Sigmoid colon (tissue), 7 donors: ENCODE measurements around the gene CYP26B1. TPM values are rescaled to one million over a fixed set of nuclear protein-coding genes. Genes with fewer than 3 reads are reported as not detected.

Source experiments
- DNase-seq: peaks from one replicate; pipeline ENCODE4 v3.0.0-alpha.2; 2019
- H3K27ac ChIP-seq, 4 donors: fragments of 200-600 bp; sonication (generic); one replicate each; pipeline ENCODE4 v1.5.1; 2016 to 2019; ENCODE audit warnings: mild to moderate bottlenecking in 1 of 4
- H3K27me3 ChIP-seq, 3 donors: fragments of 200-600 bp; sonication (generic); one replicate each; pipeline ENCODE4 v1.5.1; 2019; ENCODE audit warnings: mild to moderate bottlenecking in 1 of 3
- H3K36me3 ChIP-seq, 4 donors: fragments of 200-600 bp; sonication (generic); one replicate each; pipeline ENCODE4 v1.5.1; 2016 to 2019
- H3K4me1 ChIP-seq, 4 donors: fragments of 200-600 bp; sonication (generic); one replicate each; pipeline ENCODE4 v1.5.1; 2017 to 2019
- H3K4me3 ChIP-seq, 4 donors: fragments of 200-600 bp; sonication (generic); one replicate each; pipeline ENCODE4 v1.5.1; 2017 to 2019; ENCODE audit warnings: mild to moderate bottlenecking in 2 of 4, moderate library complexity in 1 of 4
- H3K9me3 ChIP-seq, 4 donors: fragments of 200-600 bp in 3 of 4; sonication (generic) in 3 of 4; one replicate each; pipeline versions ENCODE4 v1.5.1 to v1.6.1; 2013 to 2019
- EP300 ChIP-seq, 4 donors: sonication (generic); formaldehyde crosslinking; IDR thresholded peaks; one replicate each; pipeline ENCODE4 v1.6.1; 2017; ENCODE audit warnings: antibody characterized with exemption in 4 of 4
- POLR2A ChIP-seq, 2 donors: fragments of 450-650 bp; IDR thresholded peaks; one replicate each; pipeline ENCODE4 v1.6.1; 2016; ENCODE audit warnings: antibody characterized with exemption in 2 of 2, mild to moderate bottlenecking in 2 of 2, moderate library complexity in 2 of 2
- POLR2AphosphoS5 ChIP-seq, 4 donors: sonication (generic); formaldehyde crosslinking; IDR thresholded peaks; one replicate each; pipeline ENCODE4 v1.6.1; 2017; ENCODE audit warnings: antibody characterized with exemption in 4 of 4
- WGBS, 2 donors: extraction: QIAGEN DNeasy Blood & Tissue Kit; methylation state at CpG; one replicate each; pipeline ENCODE4 v1.1.7; 2013; 5-methylcytosine and 5-hydroxymethylcytosine counted together
- intact Hi-C: fragments of 100-400 bp; cut with DNase I; formaldehyde crosslinking; loops from one replicate; pipeline ENCODE4 v1.15.1; 2023
- polyA plus RNA-seq, 3 donors: library from polyadenylated mRNA; stranded (reverse); fragments of 200-250 nt; gene quantifications; one replicate each; pipeline ENCODE4 v1.2.3, GENCODE V29; 2013
- total RNA-seq, 4 donors: library from RNA; depleted of rRNA; stranded (reverse); fragments of >200 nt; gene quantifications; one replicate each; pipeline ENCODE4 v1.1.0, GENCODE V29; 2016
- TF ChIP-seq, protein P1 (sequence below), 4 experiments: fragments of 450-650 bp in 3 of 4; fragments of 200-600 bp in 1 of 4; IDR thresholded peaks; one replicate each; pipeline ENCODE4 v1.5.1; 2016 to 2019; ENCODE audit warnings: antibody characterized with exemption in 4 of 4, mild to moderate bottlenecking in 3 of 4, moderate library complexity in 2 of 4
- donor health status: healthy with polysubstance abuse.
- donor health status: Bipolar disorder and iron deficiency.
- donor health status: healthy.

The CYP26B1 gene
- total and polyA plus RNA-seq, 7 donors = 0.46 to 5.0 (median 2.5) TPM

DNA sequence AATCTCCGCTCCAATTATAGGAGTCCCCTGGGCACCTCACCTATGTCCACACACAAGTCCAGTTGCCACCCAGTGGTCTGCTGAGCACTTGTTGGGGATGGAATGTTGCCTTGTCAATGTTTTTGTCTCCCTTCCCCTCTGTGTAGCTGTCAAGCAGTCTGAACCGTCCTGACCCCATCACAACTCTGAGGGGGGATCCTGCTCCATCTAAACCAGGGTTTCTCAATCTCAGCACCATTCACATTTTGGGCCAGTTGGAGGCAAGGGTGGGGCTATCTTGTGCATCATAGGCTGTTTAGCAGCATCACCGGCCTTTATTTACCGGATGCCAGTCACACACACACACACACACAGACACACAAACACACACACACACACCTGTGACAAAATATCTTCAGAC is 53.0 kb downstream of the CYP26B1 start:
- intact Hi-C loops = no loop called here
- TF ChIP-seq, protein P1, sequence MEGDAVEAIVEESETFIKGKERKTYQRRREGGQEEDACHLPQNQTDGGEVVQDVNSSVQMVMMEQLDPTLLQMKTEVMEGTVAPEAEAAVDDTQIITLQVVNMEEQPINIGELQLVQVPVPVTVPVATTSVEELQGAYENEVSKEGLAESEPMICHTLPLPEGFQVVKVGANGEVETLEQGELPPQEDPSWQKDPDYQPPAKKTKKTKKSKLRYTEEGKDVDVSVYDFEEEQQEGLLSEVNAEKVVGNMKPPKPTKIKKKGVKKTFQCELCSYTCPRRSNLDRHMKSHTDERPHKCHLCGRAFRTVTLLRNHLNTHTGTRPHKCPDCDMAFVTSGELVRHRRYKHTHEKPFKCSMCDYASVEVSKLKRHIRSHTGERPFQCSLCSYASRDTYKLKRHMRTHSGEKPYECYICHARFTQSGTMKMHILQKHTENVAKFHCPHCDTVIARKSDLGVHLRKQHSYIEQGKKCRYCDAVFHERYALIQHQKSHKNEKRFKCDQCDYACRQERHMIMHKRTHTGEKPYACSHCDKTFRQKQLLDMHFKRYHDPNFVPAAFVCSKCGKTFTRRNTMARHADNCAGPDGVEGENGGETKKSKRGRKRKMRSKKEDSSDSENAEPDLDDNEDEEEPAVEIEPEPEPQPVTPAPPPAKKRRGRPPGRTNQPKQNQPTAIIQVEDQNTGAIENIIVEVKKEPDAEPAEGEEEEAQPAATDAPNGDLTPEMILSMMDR (IDR thresholded peaks at IDR 0.05) = no peak
- TF ChIP-seq POLR2AphosphoS5 (IDR thresholded peaks at IDR 0.05) (no peak), POLR2A (IDR thresholded peaks at IDR 0.05) (no peak), EP300 (IDR thresholded peaks at IDR 0.05) (no peak)
- no peak for DNase-seq
- H3K27ac ChIP-seq = no peak overlapping the region
- H3K9me3 ChIP-seq = no peaks in the 10 kb centered on the region
- no peak overlapping the region for H3K4me3 ChIP-seq
- no peaks in the 10 kb centered on the region for H3K36me3 ChIP-seq
- no peaks in the 10 kb centered on the region for H3K4me1 ChIP-seq
- H3K27me3 ChIP-seq = no peaks in the 10 kb centered on the region
- WGBS, 2 donors = 81 to 95% methylated on average over 4 of the region's 4 CpGs

GRCh38 chr2:72092111-72092510 is 55.6 kb downstream of the CYP26B1 start:
- Histone ChIP-seq H3K4me1 (no peaks in the 10 kb centered on the region), H3K9me3 (no peaks in the 10 kb centered on the region), H3K27ac (no peak overlapping the region), H3K27me3 (no peaks in the 10 kb centered on the region), H3K36me3 (no peaks in the 10 kb centered on the region), H3K4me3 (no peak overlapping the region)
- no peak for DNase-seq
- TF ChIP-seq POLR2AphosphoS5 (IDR thresholded peaks at IDR 0.05) (no peak), POLR2A (IDR thresholded peaks at IDR 0.05) (no peak), EP300 (IDR thresholded peaks at IDR 0.05) (no peak)
- TF ChIP-seq, protein P1 (IDR thresholded peaks at IDR 0.05) = no peak
- intact Hi-C loops = no loop called here
- 38 to 67% methylated on average over 6 of the region's 6 CpGs for WGBS, 2 donors

GRCh38 chr2:72090781-72091482 is 56.7 kb downstream of the CYP26B1 start:
- no peak overlapping the region for H3K27ac ChIP-seq
- H3K36me3 ChIP-seq = no peaks in the 10 kb centered on the region
- 92 to 94% methylated on average over 4 of the region's 4 CpGs for WGBS, 2 donors
- TF ChIP-seq POLR2A (IDR thresholded peaks at IDR 0.05) (no peak), EP300 (IDR thresholded peaks at IDR 0.05) (no peak), POLR2AphosphoS5 (IDR thresholded peaks at IDR 0.05) (no peak)
- TF ChIP-seq, protein P1 (IDR thresholded peaks at IDR 0.05) = no peak
- no peaks in the 10 kb centered on the region for H3K4me1 ChIP-seq
- intact Hi-C loops = no loop called here
- H3K4me3 ChIP-seq = no peak overlapping the region
- no peaks in the 10 kb centered on the region for H3K27me3 ChIP-seq
- H3K9me3 ChIP-seq = no peaks in the 10 kb centered on the region
- no peak for DNase-seq

DNA sequence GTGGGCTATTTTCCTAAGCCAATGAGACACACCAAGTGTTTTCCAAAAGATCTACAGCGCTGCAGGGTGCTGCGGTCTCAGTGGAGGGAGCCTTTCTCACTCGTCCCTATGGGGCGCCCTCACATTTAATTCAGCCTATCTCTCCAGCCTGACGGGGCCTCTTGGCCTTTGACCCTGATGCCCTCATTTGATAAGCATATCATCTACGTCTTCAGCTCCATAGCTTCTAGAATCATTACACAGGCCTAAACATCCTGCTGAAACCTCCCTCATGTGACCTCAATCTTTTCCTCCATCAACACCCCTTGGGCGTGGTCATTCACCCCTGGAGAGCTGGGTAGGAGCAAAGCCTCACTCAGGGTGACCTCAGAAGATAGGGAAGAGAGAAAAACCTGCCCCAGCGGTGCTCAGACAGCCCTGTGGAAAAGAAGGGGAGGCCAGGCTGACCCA is 57.4 kb downstream of the CYP26B1 start:
- WGBS, 2 donors = 77 to 84% methylated on average over 8 of the region's 8 CpGs

More for the DNA sequence above, 57.4 kb downstream of the CYP26B1 start:
- DNase-seq = no peak
- no peak overlapping the region for H3K27ac ChIP-seq
- no peak overlapping the region for H3K4me3 ChIP-seq
- intact Hi-C loops = no loop called here
- H3K27me3 ChIP-seq = no peaks in the 10 kb centered on the region
- TF ChIP-seq, protein P1 (IDR thresholded peaks at IDR 0.05) = no peak
- no peak for TF ChIP-seq EP300 (IDR thresholded peaks at IDR 0.05)
- TF ChIP-seq POLR2A (IDR thresholded peaks at IDR 0.05) = no peak
- no peaks in the 10 kb centered on the region for H3K4me1 ChIP-seq
- no peaks in the 10 kb centered on the region for H3K36me3 ChIP-seq
- H3K9me3 ChIP-seq = no peaks in the 10 kb centered on the region
